ENCODE data around the gene TIFAB. TPM values are rescaled to one million over a fixed set of nuclear protein-coding genes. Genes with fewer than 3 reads are reported as not detected.
A peak's percentile ranks its signal among the peaks of the same experiment; 100 is the strongest.

TIFAB gene
- total RNA-seq, 1 experiment from 2014 or later = not detected

DNA sequence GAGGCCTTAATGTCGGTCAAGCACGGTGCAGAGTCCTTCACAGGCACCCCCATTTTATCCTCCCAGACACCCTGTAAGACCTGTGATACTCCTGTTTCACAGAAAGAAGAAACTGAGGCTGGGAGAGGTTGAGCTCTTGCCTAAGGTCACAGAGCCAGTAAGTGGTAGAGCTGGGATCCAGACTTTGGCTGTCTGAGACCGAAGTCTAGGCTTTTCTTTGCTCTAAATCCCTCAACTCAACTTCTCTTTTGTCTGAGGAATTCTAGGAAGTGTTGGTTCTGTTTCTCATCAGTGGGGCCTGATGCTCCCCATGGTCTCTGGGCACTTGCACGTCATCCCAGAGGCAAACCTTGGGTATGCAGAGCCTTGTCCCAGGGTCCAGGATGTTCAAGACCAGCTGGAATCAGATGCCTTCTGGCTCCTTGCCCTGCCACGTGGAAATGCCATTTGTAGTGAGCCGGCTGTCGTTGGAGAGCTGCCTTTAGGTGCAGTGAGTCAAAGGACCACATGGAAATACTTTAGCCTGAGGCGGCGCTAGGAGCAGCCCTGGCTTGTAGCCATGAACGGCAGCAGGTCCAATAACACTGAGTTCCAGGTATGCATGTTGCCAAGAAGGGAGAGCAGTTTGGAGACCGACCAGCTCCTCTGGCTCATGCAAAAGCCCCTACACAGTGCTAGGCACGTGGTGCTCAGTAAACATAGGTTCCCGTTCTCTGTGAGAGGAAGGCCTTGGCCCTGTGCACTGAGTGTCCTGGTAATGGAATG is 14.2 kb downstream of the TIFAB start:
- no peaks in the 10 kb centered on the region for H3K9me2 ChIP-seq (replicated peaks; ENCODE audit: low read length)
- H2AFZ ChIP-seq (ENCODE audit: low read length) = no peak overlapping the region
- H3K36me3 ChIP-seq (ENCODE audit: low read depth, low read length) = no peaks in the 10 kb centered on the region
- no peaks in the 10 kb centered on the region for H4K20me1 ChIP-seq (ENCODE audit: low read length)
- H3K27ac ChIP-seq (ENCODE audit: low read length) = no peak overlapping the region
- peak; percentile 51 for ATAC-seq
- BruUV-seq (replicated peaks) = no TSS peak
- no peak overlapping the region for H3K4me3 ChIP-seq (ENCODE audit: low read length)
- ChIA-PET POLR2A (ENCODE audit: unreplicated experiment) (no interaction called here), CTCF (no interaction called here)
- DNase-seq = peak; percentile 79
- H3K9me3 ChIP-seq (ENCODE audit: low read length) = no peaks in the 10 kb centered on the region
- H3K27me3 ChIP-seq (ENCODE audit: low read length) = no peaks in the 10 kb centered on the region
- intact Hi-C loops (cut with micrococcal nuclease) = no loop called here
- H3K79me2 ChIP-seq (ENCODE audit: low read length) = no peaks in the 10 kb centered on the region
- 0 out of 2 replicates have a peak overlapping the region, but pooled peaks have one; percentile 18 for H3K4me2 ChIP-seq (ENCODE audit: low read length)
- H3F3A ChIP-seq (ENCODE audit: low read length, unreplicated experiment) = no peaks in the 10 kb centered on the region
- TF ChIP-seq EZH2 (IDR thresholded peaks at IDR 0.05; ENCODE audit: low read length, unreplicated experiment) = no peak
- TF ChIP-seq, protein P1, sequence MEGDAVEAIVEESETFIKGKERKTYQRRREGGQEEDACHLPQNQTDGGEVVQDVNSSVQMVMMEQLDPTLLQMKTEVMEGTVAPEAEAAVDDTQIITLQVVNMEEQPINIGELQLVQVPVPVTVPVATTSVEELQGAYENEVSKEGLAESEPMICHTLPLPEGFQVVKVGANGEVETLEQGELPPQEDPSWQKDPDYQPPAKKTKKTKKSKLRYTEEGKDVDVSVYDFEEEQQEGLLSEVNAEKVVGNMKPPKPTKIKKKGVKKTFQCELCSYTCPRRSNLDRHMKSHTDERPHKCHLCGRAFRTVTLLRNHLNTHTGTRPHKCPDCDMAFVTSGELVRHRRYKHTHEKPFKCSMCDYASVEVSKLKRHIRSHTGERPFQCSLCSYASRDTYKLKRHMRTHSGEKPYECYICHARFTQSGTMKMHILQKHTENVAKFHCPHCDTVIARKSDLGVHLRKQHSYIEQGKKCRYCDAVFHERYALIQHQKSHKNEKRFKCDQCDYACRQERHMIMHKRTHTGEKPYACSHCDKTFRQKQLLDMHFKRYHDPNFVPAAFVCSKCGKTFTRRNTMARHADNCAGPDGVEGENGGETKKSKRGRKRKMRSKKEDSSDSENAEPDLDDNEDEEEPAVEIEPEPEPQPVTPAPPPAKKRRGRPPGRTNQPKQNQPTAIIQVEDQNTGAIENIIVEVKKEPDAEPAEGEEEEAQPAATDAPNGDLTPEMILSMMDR (conservative IDR thresholded peaks at IDR 0.05; ENCODE audit: low read depth, low read length) = no peak
- TF ChIP-seq EZH2phosphoT487 (IDR thresholded peaks at IDR 0.05; ENCODE audit: borderline replicate concordance, low read length) = no peak
- H3K4me1 ChIP-seq (ENCODE audit: insufficient read depth, low read length) = peaks cover 12% of the 10 kb centered on the region
- H3K9ac ChIP-seq (ENCODE audit: low read length) = no peak overlapping the region

DNA sequence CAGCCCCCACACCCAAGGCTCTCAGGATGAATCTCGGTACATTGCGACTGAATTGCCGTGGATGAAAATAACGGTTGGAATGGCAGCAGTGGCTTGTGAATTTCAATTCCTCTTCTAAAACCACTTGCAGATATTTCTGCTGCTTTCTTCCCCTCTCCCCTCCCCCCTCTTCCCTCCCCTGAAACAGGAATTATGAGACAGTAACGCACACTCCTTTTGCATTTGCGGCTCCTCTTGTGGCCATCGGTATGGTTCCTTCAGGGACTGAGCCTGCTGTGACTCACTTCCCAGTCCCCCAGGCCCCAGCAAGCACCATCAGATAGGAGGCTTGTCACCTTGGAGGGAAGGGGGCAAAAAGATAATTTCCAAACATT is 14.7 kb downstream of the TIFAB start:
- H2AFZ ChIP-seq (ENCODE audit: low read length) = no peak overlapping the region
- no peaks in the 10 kb centered on the region for H4K20me1 ChIP-seq (ENCODE audit: low read length)
- CTCF ChIA-PET = no interaction called here
- no peak overlapping the region for H3K27ac ChIP-seq (ENCODE audit: low read length)
- H3K9me3 ChIP-seq (ENCODE audit: low read length) = no peaks in the 10 kb centered on the region
- intact Hi-C loops (cut with micrococcal nuclease) = no loop called here
- no peak for TF ChIP-seq EZH2 (IDR thresholded peaks at IDR 0.05; ENCODE audit: low read length, unreplicated experiment)
- TF ChIP-seq EZH2phosphoT487 (IDR thresholded peaks at IDR 0.05; ENCODE audit: borderline replicate concordance, low read length) = no peak
- TF ChIP-seq, protein P1 (conservative IDR thresholded peaks at IDR 0.05; ENCODE audit: low read depth, low read length) = no peak
- no peaks in the 10 kb centered on the region for H3K36me3 ChIP-seq (ENCODE audit: low read depth, low read length)
- no peaks in the 10 kb centered on the region for H3K9me2 ChIP-seq (replicated peaks; ENCODE audit: low read length)
- POLR2A ChIA-PET (ENCODE audit: unreplicated experiment) = no interaction called here
- H3K4me3 ChIP-seq (ENCODE audit: low read length) = no peak overlapping the region
- DNase-seq = peak; percentile 53
- ATAC-seq = peak; percentile 37; the same call in 1 of the 2 replicates
- peaks cover 12% of the 10 kb centered on the region for H3K4me1 ChIP-seq (ENCODE audit: insufficient read depth, low read length)
- 0 out of 2 replicates have a peak overlapping the region, but pooled peaks have one; percentile 18 for H3K4me2 ChIP-seq (ENCODE audit: low read length)
- no peak overlapping the region for H3K9ac ChIP-seq (ENCODE audit: low read length)
- H3K27me3 ChIP-seq (ENCODE audit: low read length) = no peaks in the 10 kb centered on the region
- H3F3A ChIP-seq (ENCODE audit: low read length, unreplicated experiment) = no peaks in the 10 kb centered on the region
- BruUV-seq (replicated peaks) = no TSS peak
- no peaks in the 10 kb centered on the region for H3K79me2 ChIP-seq (ENCODE audit: low read length)

DNA sequence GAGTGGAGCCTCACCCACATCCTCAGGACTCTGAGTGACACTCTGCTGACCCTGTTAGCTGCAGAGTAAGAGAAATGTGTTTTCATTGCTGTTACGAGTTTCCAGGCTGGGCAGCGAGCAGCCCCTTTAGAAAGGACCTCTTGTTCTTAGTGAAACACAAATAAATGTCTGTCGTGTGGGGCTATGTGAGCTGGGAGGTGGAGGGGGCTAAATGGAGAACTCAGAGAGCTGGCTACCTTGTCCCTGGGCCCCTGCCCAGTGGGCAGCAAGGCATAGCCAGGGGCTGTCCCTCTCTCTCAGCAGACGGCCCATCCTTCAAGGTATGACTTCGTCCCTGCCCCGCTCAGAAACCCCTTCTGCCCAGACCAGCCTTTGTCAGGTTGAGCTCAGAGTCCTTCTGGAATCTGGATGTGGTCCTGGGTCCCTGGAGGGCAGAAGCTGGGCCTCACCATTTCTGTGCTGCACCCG is 15.2 kb downstream of the TIFAB start:
- Histone ChIP-seq H2AFZ (ENCODE audit: low read length) (no peak overlapping the region), H3K27me3 (ENCODE audit: low read length) (no peaks in the 10 kb centered on the region), H3K9me2 (replicated peaks; ENCODE audit: low read length) (no peaks in the 10 kb centered on the region), H4K20me1 (ENCODE audit: low read length) (no peaks in the 10 kb centered on the region), H3K9ac (ENCODE audit: low read length) (no peak overlapping the region), H3K36me3 (ENCODE audit: low read depth, low read length) (no peaks in the 10 kb centered on the region), H3K4me2 (ENCODE audit: low read length) (0 out of 2 replicates have a peak overlapping the region, but pooled peaks have one; percentile 18), H3K9me3 (ENCODE audit: low read length) (no peaks in the 10 kb centered on the region), H3F3A (ENCODE audit: low read length, unreplicated experiment) (no peaks in the 10 kb centered on the region), H3K4me1 (ENCODE audit: insufficient read depth, low read length) (peaks cover 12% of the 10 kb centered on the region), H3K79me2 (ENCODE audit: low read length) (no peaks in the 10 kb centered on the region), H3K27ac (ENCODE audit: low read length) (no peak overlapping the region), H3K4me3 (ENCODE audit: low read length) (no peak overlapping the region)
- intact Hi-C loops (cut with micrococcal nuclease) = no loop called here
- ChIA-PET CTCF (no interaction called here), POLR2A (ENCODE audit: unreplicated experiment) (no interaction called here)
- no peak for ATAC-seq
- no TSS peak for BruUV-seq (replicated peaks)
- TF ChIP-seq EZH2phosphoT487 (IDR thresholded peaks at IDR 0.05; ENCODE audit: borderline replicate concordance, low read length) (no peak), EZH2 (IDR thresholded peaks at IDR 0.05; ENCODE audit: low read length, unreplicated experiment) (no peak)
- TF ChIP-seq, protein P1 (conservative IDR thresholded peaks at IDR 0.05; ENCODE audit: low read depth, low read length) = no peak
- DNase-seq = no peak
